Testis (tissue), 3 donors: ENCODE results near the gene DLAT. TPM values are rescaled to one million over a fixed set of nuclear protein-coding genes. Genes with fewer than 3 reads are reported as not detected.
"Not testable (repeated sequence)": the region's sequence is repeated elsewhere in the genome, so short reads cannot be mapped to it uniquely, and the experiment has no call there.

ENCODE experiments used
- DNase-seq: peaks from one replicate; pipeline ENCODE4 v3.0.0-alpha.2; 2019
- H3K27ac ChIP-seq, 2 donors: fragments of 200-600 bp; sonication (generic); one replicate each; pipeline ENCODE4 v1.5.1; 2019
- H3K27me3 ChIP-seq: fragments of 200-600 bp; sonication (generic); one replicate; pipeline ENCODE4 v1.5.1; 2019
- H3K36me3 ChIP-seq: fragments of 200-600 bp; sonication (generic); one replicate; pipeline ENCODE4 v1.5.1; 2017; ENCODE audit warnings: low read depth; ENCODE audit errors: missing control alignments
- H3K4me1 ChIP-seq: fragments of 200-600 bp; sonication (generic); one replicate; pipeline ENCODE4 v1.5.1; 2019
- H3K4me3 ChIP-seq, 2 donors: fragments of 200-600 bp; sonication (generic); one replicate each; pipeline ENCODE4 v1.5.1; 2017 to 2019
- H3K9me3 ChIP-seq: fragments of 200-600 bp; sonication (generic); one replicate; pipeline ENCODE4 v1.5.1; 2017
- POLR2A ChIP-seq: fragments of 450-650 bp; IDR thresholded peaks from one replicate; pipeline ENCODE4 v1.6.1; 2017; ENCODE audit warnings: antibody characterized with exemption, mild to moderate bottlenecking, moderate library complexity
- WGBS, 2 donors: methylation state at CpG; one replicate each; pipeline ENCODE4 v1.1.5; 2018; 5-methylcytosine and 5-hydroxymethylcytosine counted together
- intact Hi-C: fragments of 100-400 bp; cut with DNase I; formaldehyde crosslinking; loops from one replicate; pipeline ENCODE4 v1.15.1; 2023; ENCODE audit warnings: low total_unique reads
- polyA plus RNA-seq: library from polyadenylated mRNA; stranded (reverse); fragments of 350-450 nt; fragmentation: Illumina TruSeq; extraction: RNeasy Lipid Tissue Mini Kit (QIAGEN cat#74804); gene quantifications from one replicate; pipeline ENCODE4 v1.2.3, GENCODE V29; 2014; ENCODE audit warnings: low read depth, low replicate concordance; ENCODE audit not compliant: insufficient read depth
- total RNA-seq, 2 donors: library from RNA; depleted of rRNA; stranded (reverse); fragments of >200 nt; gene quantifications; one replicate each; pipeline ENCODE4 v1.2.3, GENCODE V29; 2016
- TF ChIP-seq, protein P1 (sequence below), 3 experiments: fragments of 450-650 bp in 2 of 3; fragments of 200-600 bp in 1 of 3; sonication (generic) in 1 of 3; IDR thresholded peaks; one replicate each; pipeline ENCODE4 v1.5.1; 2016 to 2019; ENCODE audit warnings: antibody characterized with exemption in 3 of 3, mild to moderate bottlenecking in 2 of 3, moderate library complexity in 1 of 3

Gene DLAT
- total and polyA plus RNA-seq, 3 donors from 2014 or later: 20.9 to 23.2 (median 21.9) TPM

DNA sequence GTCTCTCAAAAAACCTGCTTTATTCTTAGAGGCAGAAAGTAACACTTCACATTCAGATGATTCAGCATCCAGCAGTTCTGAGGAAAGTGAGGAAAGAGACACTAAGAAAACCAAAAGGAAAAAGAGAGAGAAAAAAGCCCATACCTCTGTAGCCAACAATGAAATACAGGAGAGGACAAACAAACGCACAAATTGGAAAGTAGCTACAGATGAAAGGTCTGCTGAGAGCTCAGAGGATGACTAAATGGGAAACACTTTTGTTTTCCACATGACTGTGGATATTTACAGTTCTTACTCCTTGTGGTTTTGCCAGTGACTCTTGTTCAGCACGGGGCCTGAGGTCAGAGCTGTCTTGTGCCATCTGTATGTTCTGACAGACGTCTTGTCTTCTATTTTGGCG, 57.5 kb downstream of the DLAT start:
- no peak for DNase-seq
- TF ChIP-seq POLR2A: no peak
- TF ChIP-seq, protein P1, sequence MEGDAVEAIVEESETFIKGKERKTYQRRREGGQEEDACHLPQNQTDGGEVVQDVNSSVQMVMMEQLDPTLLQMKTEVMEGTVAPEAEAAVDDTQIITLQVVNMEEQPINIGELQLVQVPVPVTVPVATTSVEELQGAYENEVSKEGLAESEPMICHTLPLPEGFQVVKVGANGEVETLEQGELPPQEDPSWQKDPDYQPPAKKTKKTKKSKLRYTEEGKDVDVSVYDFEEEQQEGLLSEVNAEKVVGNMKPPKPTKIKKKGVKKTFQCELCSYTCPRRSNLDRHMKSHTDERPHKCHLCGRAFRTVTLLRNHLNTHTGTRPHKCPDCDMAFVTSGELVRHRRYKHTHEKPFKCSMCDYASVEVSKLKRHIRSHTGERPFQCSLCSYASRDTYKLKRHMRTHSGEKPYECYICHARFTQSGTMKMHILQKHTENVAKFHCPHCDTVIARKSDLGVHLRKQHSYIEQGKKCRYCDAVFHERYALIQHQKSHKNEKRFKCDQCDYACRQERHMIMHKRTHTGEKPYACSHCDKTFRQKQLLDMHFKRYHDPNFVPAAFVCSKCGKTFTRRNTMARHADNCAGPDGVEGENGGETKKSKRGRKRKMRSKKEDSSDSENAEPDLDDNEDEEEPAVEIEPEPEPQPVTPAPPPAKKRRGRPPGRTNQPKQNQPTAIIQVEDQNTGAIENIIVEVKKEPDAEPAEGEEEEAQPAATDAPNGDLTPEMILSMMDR (IDR thresholded peaks at IDR 0.05): no peak
- Histone ChIP-seq H3K9me3 (no peaks in the 10 kb centered on the region), H3K4me3 (no peak overlapping the region), H3K36me3 (no peaks in the 10 kb centered on the region), H3K4me1 (peaks cover 10% of the 10 kb centered on the region), H3K27ac (no peak overlapping the region), H3K27me3 (no peaks in the 10 kb centered on the region)
- intact Hi-C loops: no loop called here
- WGBS, 2 donors: 73 to 79% methylated on average over 4 of the region's 4 CpGs

DNA sequence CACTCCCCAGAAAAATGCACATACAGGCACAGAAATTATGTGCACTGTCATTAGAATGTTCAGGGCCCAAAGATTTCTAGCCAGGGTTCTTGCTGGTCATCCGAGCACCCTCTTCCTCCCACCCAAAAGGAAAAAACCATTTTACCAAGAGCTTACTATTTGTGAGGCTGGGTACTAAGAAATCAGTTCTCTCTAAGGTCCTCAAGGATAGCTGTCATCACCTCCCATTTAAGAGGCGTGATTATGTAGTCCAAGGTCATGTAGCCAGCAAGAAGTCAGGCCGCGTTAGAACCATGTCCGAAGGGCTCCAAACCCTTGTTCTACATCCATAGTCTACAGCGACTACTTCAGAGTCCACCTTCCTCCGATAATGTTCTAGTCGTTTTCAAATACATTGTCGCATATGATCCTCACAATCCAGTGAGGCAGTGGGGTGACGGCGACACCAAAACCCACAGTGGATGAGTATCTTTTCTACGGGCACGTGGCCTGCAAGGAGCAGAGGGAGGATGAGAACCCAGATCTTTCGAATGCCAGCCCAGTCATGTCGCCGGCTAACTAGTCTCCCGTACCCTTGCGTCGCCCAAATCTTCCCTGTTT, 60.7 kb downstream of the DLAT start:
- WGBS, 2 donors: 1 to 3% methylated on average over 17 to 19 of the region's 19 CpGs
- Histone ChIP-seq H3K27me3 (no peaks in the 10 kb centered on the region), H3K4me1 (peaks cover 15% of the 10 kb centered on the region), H3K36me3 (no peaks in the 10 kb centered on the region), H3K9me3 (no peaks in the 10 kb centered on the region), H3K4me3 (peak overlapping the region; percentile 83 to 91), H3K27ac (peak overlapping the region in 1 of 2 donors; percentile 80)
- intact Hi-C loops: no loop called here
- DNase-seq: peak; percentile 48
- TF ChIP-seq POLR2A: no peak
- TF ChIP-seq, protein P1 (IDR thresholded peaks at IDR 0.05): no peak

DNA sequence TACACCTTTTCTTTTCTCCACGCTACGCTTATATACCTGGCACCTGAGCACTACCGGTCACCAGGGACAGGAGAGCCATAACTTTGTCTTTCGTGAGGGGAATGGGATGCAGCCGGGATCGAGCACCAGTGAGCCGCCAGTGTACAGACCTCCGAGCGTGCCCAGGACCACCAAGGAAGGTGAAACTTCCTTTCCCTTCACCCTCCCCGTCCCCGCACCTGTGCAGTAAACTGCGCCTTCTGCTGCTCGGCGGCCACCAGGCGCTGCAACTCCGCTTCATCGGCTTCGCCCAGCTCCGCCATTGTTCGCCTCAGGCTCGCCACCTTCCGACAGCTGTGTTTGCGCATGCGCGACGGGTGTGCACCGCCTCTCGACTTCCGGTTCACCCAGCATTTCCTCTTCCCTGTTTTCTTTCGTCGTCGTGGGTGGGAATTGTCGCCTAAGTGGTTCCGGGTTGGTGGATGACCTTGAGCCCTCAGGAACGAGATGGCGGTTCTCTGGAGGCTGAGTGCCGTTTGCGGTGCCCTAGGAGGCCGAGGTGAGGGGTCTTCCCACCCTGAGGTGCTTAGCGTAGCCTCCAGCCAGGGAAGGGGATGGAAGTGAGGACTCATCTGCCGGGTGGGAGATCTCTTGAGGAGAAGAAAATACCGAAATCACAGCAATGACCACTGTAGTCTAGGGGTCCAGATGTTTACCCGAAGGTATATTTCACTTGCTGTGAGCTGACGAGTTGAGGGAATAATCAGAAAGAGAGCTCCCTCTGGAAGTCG, 61.4 kb downstream of the DLAT start, which contains the start of the genes SDHD and TIMM8B:
TSS of gene SDHD (plus strand) at position 452 of the 770 bp plus-strand sequence. CDS start at position 487, 35 bp downstream.
TSS of gene TIMM8B (minus strand) at position 335 of the 770 bp plus-strand sequence. CDS start at position 302, 33 bp downstream.
- Histone ChIP-seq H3K9me3 (no peaks in the 10 kb centered on the region), H3K27ac (peak within 1 kb of the TSS; percentile 53 to 80), H3K4me1 (peaks cover 15% of the 10 kb centered on the region), H3K27me3 (no peaks in the 10 kb centered on the region), H3K36me3 (no peaks in the 10 kb centered on the region), H3K4me3 (peak within 1 kb of the TSS; percentile 83 to 91)
- 0% methylated on average over 39 to 45 of the region's 45 CpGs for WGBS, 2 donors
- no peak for TF ChIP-seq POLR2A
- TF ChIP-seq, protein P1 (IDR thresholded peaks at IDR 0.05): peak in 2 of 3 experiments; percentile 16 to 20
- peak; percentile 96 for DNase-seq
- intact Hi-C loops: no loop called here

DNA sequence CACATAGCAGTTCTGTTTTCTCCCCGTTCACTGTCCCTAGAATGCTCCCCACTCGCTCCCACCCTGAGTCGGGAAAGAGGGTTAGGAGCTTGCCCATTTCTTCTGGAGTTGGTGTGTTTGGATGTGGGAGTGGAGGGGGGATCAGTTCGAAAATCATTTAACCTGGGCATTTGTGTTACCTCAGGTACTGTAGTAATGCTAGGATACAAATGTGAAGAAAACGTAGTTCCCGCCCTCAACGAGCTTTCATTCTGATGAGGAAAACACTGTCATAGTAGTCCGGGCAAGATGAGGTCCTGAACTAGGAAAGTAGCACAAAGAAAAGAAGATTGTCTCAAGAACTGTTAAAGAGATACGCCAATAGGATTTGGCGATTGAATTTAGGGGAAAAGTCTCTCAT, 62.0 kb downstream of the DLAT start:
- no peak for DNase-seq
- H3K9me3 ChIP-seq: no peaks in the 10 kb centered on the region
- no peaks in the 10 kb centered on the region for H3K36me3 ChIP-seq
- peak overlapping the region; percentile 83 to 91 for H3K4me3 ChIP-seq
- TF ChIP-seq POLR2A: no peak
- TF ChIP-seq, protein P1 (IDR thresholded peaks at IDR 0.05): no peak
- WGBS, 2 donors: 10 to 14% methylated on average over 10 of the region's 10 CpGs
- no peaks in the 10 kb centered on the region for H3K27me3 ChIP-seq
- intact Hi-C loops: no loop called here
- H3K4me1 ChIP-seq: peaks cover 15% of the 10 kb centered on the region
- peak overlapping the region; percentile 53 to 80 for H3K27ac ChIP-seq

DNA sequence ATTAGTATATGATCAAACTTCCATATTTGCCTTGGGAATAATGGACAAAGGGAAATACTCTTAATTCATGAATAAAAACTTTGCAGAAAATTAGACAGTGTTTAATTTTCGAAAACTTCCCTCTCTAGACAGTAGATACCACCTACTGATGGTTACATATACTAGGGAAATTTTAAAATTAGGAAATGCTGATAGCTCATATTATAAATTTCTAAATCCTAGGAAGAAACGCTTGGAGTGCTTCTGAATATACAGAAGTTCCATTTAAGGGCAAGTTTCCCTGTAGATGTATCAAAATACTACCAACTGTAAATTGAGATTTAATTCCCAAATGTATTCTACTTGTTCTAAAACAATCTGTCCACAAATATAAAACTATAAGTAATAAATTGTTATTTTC, 70.1 kb downstream of the DLAT start:
- H3K4me3 ChIP-seq, H3K4me1 ChIP-seq, intact Hi-C loops, H3K36me3 ChIP-seq, H3K27me3 ChIP-seq, H3K9me3 ChIP-seq, DNase-seq, H3K27ac ChIP-seq: not testable (repeated sequence)
- 96 to 97% methylated on average over 2 of the region's 2 CpGs for WGBS, 2 donors
